HCT116 (cell line): ENCODE measurements around the gene ACTL6B. TPM values are rescaled to one million over a fixed set of nuclear protein-coding genes. Genes with fewer than 3 reads are reported as not detected.
A peak's percentile ranks its signal among the peaks of the same experiment; 100 is the strongest.

Source experiments
- ATAC-seq: fragments of 200-7000 bp; cut with Tn5 transposase; 2 replicates; pipeline ENCODE4 v1.9.1; 2020; ENCODE audit warnings: mild to moderate bottlenecking, moderate library complexity
- BruUV-seq: library from RNA; stranded (reverse); fragments of 400-500 nt; replicated peaks from 2 replicates; lab custom pipeline; 2021; lab: Mats Ljungman, UMichigan
- CTCF ChIA-PET: fragments of 300-600 bp; sonication (Branson Sonifier 250); formaldehyde crosslinking; loops from one replicate; lab custom pipeline; 2021; ENCODE audit warnings: antibody characterized with exemption; lab: Charles Lee
- POLR2A ChIA-PET: fragments of 300-600, 350-600 bp; sonication (Branson Sonifier 250); formaldehyde crosslinking; loops from one replicate; lab custom pipeline; 2021; ENCODE audit warnings: antibody characterized with exemption; lab: Charles Lee
- RAD21 ChIA-PET, 2 experiments: fragments of 300-600 bp; sonication (Branson Sonifier 250); formaldehyde crosslinking; loops; one replicate each; lab custom pipeline; 2023; ENCODE audit warnings: low total read pairs in 2 of 2; ENCODE audit not compliant: uncharacterized antibody in 2 of 2, unreplicated experiment in 2 of 2, low non-redundant PET in 1 of 2; lab: Charles Lee
- DNase-seq: peaks from one replicate; pipeline ENCODE4 v3.0.0-alpha.2; 2010; ENCODE audit warnings: low read depth, low spot score
- H2AFZ ChIP-seq: fragments of 200-600 bp; shearing (Covaris generic), sonication (generic); 2 replicates; pipeline ENCODE4 v1.6.1; 2017; ENCODE audit warnings: low read depth, mixed run types, mixed read lengths, antibody characterized with exemption, low read length; ENCODE audit not compliant: poor library complexity, severe bottlenecking
- H3K27ac ChIP-seq: 2 replicates; pipeline ENCODE4 v1.5.1; 2012; ENCODE audit warnings: low read depth, low read length
- H3K27me3 ChIP-seq: fragments of 200-600 bp; sonication (generic); 2 replicates; pipeline ENCODE4 v1.6.1; 2016; ENCODE audit warnings: mixed run types, low read length, mixed read lengths; ENCODE audit not compliant: insufficient read depth
- H3K36me3 ChIP-seq, 2 experiments: fragments of 200-500 bp in 1 of 2; fragments of 200-600 bp in 1 of 2; sonication (Bioruptor generic) in 1 of 2; sonication (generic) in 1 of 2; 2 replicates each; pipeline versions ENCODE4 v1.5.1 to v1.6.1; 2014 to 2016; ENCODE audit warnings: low read length in 2 of 2, inconsistent platforms in 1 of 2, mixed read lengths in 1 of 2, mixed run types in 1 of 2; ENCODE audit not compliant: insufficient read depth in 2 of 2, control insufficient read depth in 1 of 2
- H3K4me1 ChIP-seq, 2 experiments: fragments of 200-600 bp in 1 of 2; sonication (generic) in 1 of 2; 2 replicates each; pipeline versions ENCODE4 v1.5.1 to v1.6.1; 2012 to 2017; ENCODE audit warnings: low read length in 2 of 2, inconsistent platforms in 1 of 2, mild to moderate bottlenecking in 1 of 2, mixed read lengths in 1 of 2, mixed run types in 1 of 2, moderate library complexity in 1 of 2; ENCODE audit not compliant: insufficient read depth in 2 of 2, control insufficient read depth in 1 of 2
- H3K4me2 ChIP-seq: fragments of 200-600 bp; sonication (generic); 2 replicates; pipeline ENCODE4 v1.6.1; 2017; ENCODE audit warnings: mixed run types, low read length, mixed read lengths
- H3K4me3 ChIP-seq, 2 experiments: fragments of 200-600 bp in 1 of 2; sonication (generic) in 1 of 2; replicated peaks in 1 of 2; 2 replicates each; pipeline ENCODE4 v1.5.1; 2011 to 2016; ENCODE audit warnings: low read length in 2 of 2, control low read depth in 1 of 2, low read depth in 1 of 2, mild to moderate bottlenecking in 1 of 2, mixed read lengths in 1 of 2, mixed run types in 1 of 2
- H3K79me2 ChIP-seq: fragments of 200-600 bp; sonication (generic); 2 replicates; pipeline ENCODE4 v1.6.1; 2017; ENCODE audit warnings: mild to moderate bottlenecking, mixed run types, low read length, moderate library complexity, mixed read lengths; ENCODE audit not compliant: insufficient read depth
- H3K9ac ChIP-seq: fragments of 200-600 bp; sonication (generic); 2 replicates; pipeline ENCODE4 v1.6.1; 2016; ENCODE audit warnings: low read length, mixed read lengths
- H3K9me2 ChIP-seq: fragments of 200-600 bp; sonication (generic), shearing (Covaris generic); 2 replicates; pipeline ENCODE4 v1.6.1; 2017; ENCODE audit warnings: mixed run types, mild to moderate bottlenecking, moderate library complexity; ENCODE audit not compliant: insufficient read depth
- H3K9me3 ChIP-seq, 2 experiments: fragments of 200-500 bp in 1 of 2; fragments of 200-600 bp in 1 of 2; sonication (Bioruptor generic) in 1 of 2; sonication (generic) in 1 of 2; 2 replicates each; pipeline ENCODE4 v1.6.1; 2014 to 2017; ENCODE audit warnings: low read length in 2 of 2, mixed read lengths in 2 of 2, inconsistent platforms in 1 of 2, low read depth in 1 of 2, mild to moderate bottlenecking in 1 of 2, mixed run types in 1 of 2, moderate library complexity in 1 of 2; ENCODE audit not compliant: control insufficient read depth in 1 of 2, insufficient read depth in 1 of 2
- H4K20me1 ChIP-seq: fragments of 200-600 bp; sonication (generic), shearing (Covaris generic); 2 replicates; pipeline ENCODE4 v1.6.1; 2017; ENCODE audit warnings: mixed run types, mild to moderate bottlenecking, moderate library complexity; ENCODE audit not compliant: insufficient read depth
- CEBPB ChIP-seq: IDR thresholded peaks from 2 replicates; pipeline ENCODE4 v1.6.1; 2012; ENCODE audit warnings: low read depth
- CTCF ChIP-seq, 3 experiments: fragments of 200-600 bp in 1 of 3; sonication (generic) in 1 of 3; IDR thresholded peaks in 2 of 3; conservative IDR thresholded peaks in 1 of 3; 2 replicates each; pipeline ENCODE4 v1.5.1; 2012 to 2017; ENCODE audit warnings: low read depth in 2 of 3, low read length in 2 of 3, antibody characterized with exemption in 1 of 3, borderline replicate concordance in 1 of 3, control low read depth in 1 of 3, mild to moderate bottlenecking in 1 of 3, mixed read lengths in 1 of 3, mixed run types in 1 of 3, moderate library complexity in 1 of 3; ENCODE audit not compliant: insufficient read depth in 1 of 3
- EGR1 ChIP-seq: IDR thresholded peaks from 2 replicates; pipeline ENCODE4 v1.6.1; 2012; ENCODE audit warnings: low read depth
- ELF1 ChIP-seq: IDR thresholded peaks from 2 replicates; pipeline ENCODE4 v1.6.1; 2012; ENCODE audit warnings: low read depth, borderline replicate concordance
- RAD21 ChIP-seq: IDR thresholded peaks from 2 replicates; pipeline ENCODE4 v1.6.1; 2012; ENCODE audit warnings: low read depth, mild to moderate bottlenecking
- SRF ChIP-seq: IDR thresholded peaks from 2 replicates; pipeline ENCODE4 v1.6.1; 2012; ENCODE audit warnings: low read depth
- ZFX ChIP-seq: fragments of 450-650 bp; IDR thresholded peaks from 2 replicates; pipeline ENCODE4 v1.6.1; 2017
- intact Hi-C: fragments of 100-400 bp; cut with micrococcal nuclease; formaldehyde crosslinking; loops from 2 replicates; pipeline ENCODE4 v1.10.0; 2022
- total RNA-seq: library from RNA; stranded (reverse); gene quantifications from one replicate; pipeline ENCODE4 v1.2.1, GENCODE V29; 2021; ENCODE audit not compliant: unreplicated experiment

Gene ACTL6B
- total RNA-seq, 1 experiment from 2014 or later: not detected

GRCh38 chr7:100612730-100613390 is 43.4 kb downstream of the ACTL6B start:
- POLR2A ChIA-PET: interaction anchor here (0.8 to 3.2 kb wide), 9 partner anchors 13 to 483 kb away, joined by 3 to 23 read pairs (median 3); partner anchors contain the start of genes FBXO24, LRCH4, POP7 and ZCWPW1
- RAD21 ChIA-PET: interaction anchor here in 1 of 2 experiments (0.7 to 1.3 kb wide), 3 partner anchors 13 to 26 kb away, joined by 3 read pairs; partner anchors contain the start of gene FBXO24

More at GRCh38 chr7:100612730-100613390, 43.4 kb downstream of the ACTL6B start:
- Histone ChIP-seq H3K36me3 (peaks cover 0 to 2% of the 10 kb centered on the region in 2 experiments; a peak in 1 of 4 replicates), H4K20me1 (no peaks in the 10 kb centered on the region), H3K9me3 (no peaks in the 10 kb centered on the region), H2AFZ (no peak overlapping the region), H3K4me2 (peak overlapping the region; percentile 97), H3K4me1 (peaks cover 3 to 30% of the 10 kb centered on the region in 2 experiments), H3K79me2 (no peaks in the 10 kb centered on the region), H3K9me2 (no peaks in the 10 kb centered on the region), H3K9ac (peak overlapping the region; percentile 65), H3K4me3 (peak overlapping the region; percentile 73 to 89), H3K27me3 (no peaks in the 10 kb centered on the region), H3K27ac (peak overlapping the region; percentile 89; the same call in 1 of the 2 replicates)
- CTCF ChIA-PET: interaction anchor here (0.6 to 2.5 kb wide), 13 partner anchors 15 to 239 kb away, joined by 3 to 13 read pairs (median 4); partner anchors contain the start of genes EPHB4, FBXO24, GIGYF1 and LRCH4
- BruUV-seq: TSS peak; percentile 79
- DNase-seq (no peak), ATAC-seq (peak; percentile 18)
- intact Hi-C loops: no loop called here
- peak in 2 of 3 experiments; percentile 26 to 28; a peak in 2 of 6 replicates for TF ChIP-seq CTCF (IDR thresholded peaks at IDR 0.05 in 2 of 3, conservative IDR thresholded peaks at IDR 0.05 in 1 of 3; ENCODE audit: borderline replicate concordance in 1 of 3, insufficient read depth in 1 of 3, low read depth in 2 of 3, low read length in 2 of 3)
- no peak for TF ChIP-seq EGR1
- 0 out of 2 replicates have a peak, but pooled peaks have one; percentile 19 for TF ChIP-seq ZFX
- TF ChIP-seq RAD21: no peak
- no peak for TF ChIP-seq CEBPB
- no peak for TF ChIP-seq SRF
- no peak for TF ChIP-seq ELF1
